Uterus (tissue), 4 donors: ENCODE data around the gene NDNF. TPM values are rescaled to one million over a fixed set of nuclear protein-coding genes. Genes with fewer than 3 reads are reported as not detected.

ENCODE experiments used
- DNase-seq, 2 donors: peaks; one replicate each; pipeline ENCODE4 v3.0.0-alpha.2; 2019 to 2020
- H3K27ac ChIP-seq, 2 donors: fragments of 200-600 bp; sonication (generic); 1 replicate in 1 of 2; 2 replicates in 1 of 2; pipeline ENCODE4 v1.5.1; 2016 to 2018
- H3K27me3 ChIP-seq, 2 donors: fragments of 200-600 bp; sonication (generic); one replicate each; pipeline ENCODE4 v1.5.1; 2018 to 2019; ENCODE audit warnings: control low read depth in 1 of 2
- H3K36me3 ChIP-seq, 2 donors: fragments of 200-600 bp; sonication (generic); one replicate each; pipeline ENCODE4 v1.5.1; 2019; ENCODE audit warnings: control low read depth in 1 of 2
- H3K4me1 ChIP-seq, 2 donors: fragments of 200-600 bp; sonication (generic); one replicate each; pipeline ENCODE4 v1.5.1; 2018 to 2019; ENCODE audit warnings: control low read depth in 1 of 2
- H3K4me3 ChIP-seq, 2 donors: fragments of 200-600 bp; sonication (generic); 1 replicate in 1 of 2; 2 replicates in 1 of 2; pipeline ENCODE4 v1.5.1; 2018 to 2019; ENCODE audit warnings: mild to moderate bottlenecking in 1 of 2
- H3K9me3 ChIP-seq, 2 donors: fragments of 200-600 bp; sonication (generic); one replicate each; pipeline ENCODE4 v1.5.1; 2019; ENCODE audit warnings: control low read depth in 1 of 2
- POLR2A ChIP-seq, 2 donors: fragments of 450-650 bp; IDR thresholded peaks; one replicate each; pipeline ENCODE4 v1.6.1; 2016; ENCODE audit warnings: antibody characterized with exemption in 2 of 2, mild to moderate bottlenecking in 1 of 2, moderate library complexity in 1 of 2
- intact Hi-C: fragments of 100-400 bp; cut with DNase I; formaldehyde crosslinking; loops from one replicate; pipeline ENCODE4 v1.15.1; 2023; ENCODE audit warnings: low total_unique reads
- total RNA-seq, 4 donors: library from RNA; depleted of rRNA in 3 of 4; stranded (reverse); fragments of >200 nt in 3 of 4; gene quantifications; one replicate each; pipeline versions ENCODE4 v1.1.0 to v1.2.4, GENCODE V29; 2014 to 2023
- TF ChIP-seq, protein P1 (sequence below), 4 experiments: fragments of 200-600 bp in 2 of 4; fragments of 450-650 bp in 2 of 4; sonication (generic) in 2 of 4; IDR thresholded peaks; one replicate each; pipeline ENCODE4 v1.5.1; 2016 to 2019; ENCODE audit warnings: antibody characterized with exemption in 4 of 4, mild to moderate bottlenecking in 2 of 4, moderate library complexity in 1 of 4
- donor health status: DM: yes; HTN: yes; CAD: no.

NDNF gene
- total RNA-seq, 4 donors from 2014 or later, result 1.5 to 10.9 (median 8.0) TPM

- H3K4me3 ChIP-seq, result no peak overlapping the region
- intact Hi-C loops, result no loop called here
- no peaks in the 10 kb centered on the region for H3K4me1 ChIP-seq
- H3K27ac ChIP-seq, result no peak overlapping the region
- no peaks in the 10 kb centered on the region for H3K36me3 ChIP-seq
- DNase-seq, result no peak
- no peaks in the 10 kb centered on the region for H3K9me3 ChIP-seq
- no peaks in the 10 kb centered on the region for H3K27me3 ChIP-seq
- TF ChIP-seq POLR2A (IDR thresholded peaks at IDR 0.05), result no peak
- TF ChIP-seq, protein P1, sequence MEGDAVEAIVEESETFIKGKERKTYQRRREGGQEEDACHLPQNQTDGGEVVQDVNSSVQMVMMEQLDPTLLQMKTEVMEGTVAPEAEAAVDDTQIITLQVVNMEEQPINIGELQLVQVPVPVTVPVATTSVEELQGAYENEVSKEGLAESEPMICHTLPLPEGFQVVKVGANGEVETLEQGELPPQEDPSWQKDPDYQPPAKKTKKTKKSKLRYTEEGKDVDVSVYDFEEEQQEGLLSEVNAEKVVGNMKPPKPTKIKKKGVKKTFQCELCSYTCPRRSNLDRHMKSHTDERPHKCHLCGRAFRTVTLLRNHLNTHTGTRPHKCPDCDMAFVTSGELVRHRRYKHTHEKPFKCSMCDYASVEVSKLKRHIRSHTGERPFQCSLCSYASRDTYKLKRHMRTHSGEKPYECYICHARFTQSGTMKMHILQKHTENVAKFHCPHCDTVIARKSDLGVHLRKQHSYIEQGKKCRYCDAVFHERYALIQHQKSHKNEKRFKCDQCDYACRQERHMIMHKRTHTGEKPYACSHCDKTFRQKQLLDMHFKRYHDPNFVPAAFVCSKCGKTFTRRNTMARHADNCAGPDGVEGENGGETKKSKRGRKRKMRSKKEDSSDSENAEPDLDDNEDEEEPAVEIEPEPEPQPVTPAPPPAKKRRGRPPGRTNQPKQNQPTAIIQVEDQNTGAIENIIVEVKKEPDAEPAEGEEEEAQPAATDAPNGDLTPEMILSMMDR (IDR thresholded peaks at IDR 0.05), result no peak
Observed at GRCh38 chr4:121026034-121026433, 46.3 kb downstream of the NDNF start.

DNA sequence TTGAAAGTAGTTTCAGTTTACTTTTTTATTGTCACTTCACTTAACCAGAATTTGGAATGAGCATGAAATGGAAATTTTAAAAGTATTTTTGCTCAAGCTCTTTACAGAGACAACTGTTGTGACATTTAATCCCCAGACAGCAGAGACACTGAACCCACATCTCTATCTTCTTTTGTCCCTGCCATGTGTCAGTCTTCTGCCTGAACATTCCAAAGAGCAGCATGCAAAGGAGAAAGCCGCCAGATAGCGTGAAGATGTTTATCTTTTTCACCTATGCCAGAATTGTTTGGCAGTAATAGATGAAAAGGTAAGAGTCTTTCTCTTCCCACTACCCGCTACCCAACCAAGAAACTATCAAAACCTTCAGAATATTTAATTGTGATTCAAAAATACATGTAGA, 46.8 kb downstream of the NDNF start:
- no peaks in the 10 kb centered on the region for H3K36me3 ChIP-seq
- H3K27ac ChIP-seq, result no peak overlapping the region
- no peaks in the 10 kb centered on the region for H3K9me3 ChIP-seq
- TF ChIP-seq, protein P1 (IDR thresholded peaks at IDR 0.05), result no peak
- no peak for TF ChIP-seq POLR2A (IDR thresholded peaks at IDR 0.05)
- DNase-seq, result no peak
- intact Hi-C loops, result no loop called here
- H3K27me3 ChIP-seq, result no peaks in the 10 kb centered on the region
- no peak overlapping the region for H3K4me3 ChIP-seq
- H3K4me1 ChIP-seq, result no peaks in the 10 kb centered on the region

GRCh38 chr4:121018543-121018942, 53.8 kb downstream of the NDNF start:
- no peaks in the 10 kb centered on the region for H3K36me3 ChIP-seq
- H3K27ac ChIP-seq, result no peak overlapping the region
- H3K27me3 ChIP-seq, result no peaks in the 10 kb centered on the region
- TF ChIP-seq POLR2A (IDR thresholded peaks at IDR 0.05), result no peak
- TF ChIP-seq, protein P1 (IDR thresholded peaks at IDR 0.05), result no peak
- intact Hi-C loops, result no loop called here
- no peaks in the 10 kb centered on the region for H3K4me1 ChIP-seq
- no peak overlapping the region for H3K4me3 ChIP-seq
- DNase-seq, result no peak
- H3K9me3 ChIP-seq, result no peaks in the 10 kb centered on the region

DNA sequence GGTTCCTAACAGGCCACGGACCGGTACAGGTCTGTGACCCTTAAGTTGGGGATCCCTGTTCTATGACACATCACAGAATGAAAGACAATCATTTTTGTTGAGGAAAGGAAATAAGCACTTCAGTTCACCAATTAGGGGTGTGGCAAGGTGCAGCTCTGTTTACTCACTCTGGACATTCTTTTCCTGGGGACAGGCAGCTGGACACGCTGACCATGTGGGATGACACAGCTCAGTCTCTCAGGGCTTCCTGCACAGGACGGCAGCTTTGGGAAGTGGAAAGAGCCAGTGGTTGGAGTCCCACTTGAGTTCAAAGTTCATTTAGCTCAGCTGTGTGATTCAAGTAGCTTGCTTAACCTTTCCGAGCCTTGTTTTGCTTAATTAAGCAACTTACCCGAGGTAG, 55.7 kb downstream of the NDNF start:
- no peaks in the 10 kb centered on the region for H3K9me3 ChIP-seq
- intact Hi-C loops, result no loop called here
- no peaks in the 10 kb centered on the region for H3K27me3 ChIP-seq
- no peak overlapping the region for H3K27ac ChIP-seq
- H3K36me3 ChIP-seq, result no peaks in the 10 kb centered on the region
- TF ChIP-seq, protein P1 (IDR thresholded peaks at IDR 0.05), result no peak
- TF ChIP-seq POLR2A (IDR thresholded peaks at IDR 0.05), result no peak
- no peak for DNase-seq
- no peak overlapping the region for H3K4me3 ChIP-seq
- H3K4me1 ChIP-seq, result no peaks in the 10 kb centered on the region

DNA sequence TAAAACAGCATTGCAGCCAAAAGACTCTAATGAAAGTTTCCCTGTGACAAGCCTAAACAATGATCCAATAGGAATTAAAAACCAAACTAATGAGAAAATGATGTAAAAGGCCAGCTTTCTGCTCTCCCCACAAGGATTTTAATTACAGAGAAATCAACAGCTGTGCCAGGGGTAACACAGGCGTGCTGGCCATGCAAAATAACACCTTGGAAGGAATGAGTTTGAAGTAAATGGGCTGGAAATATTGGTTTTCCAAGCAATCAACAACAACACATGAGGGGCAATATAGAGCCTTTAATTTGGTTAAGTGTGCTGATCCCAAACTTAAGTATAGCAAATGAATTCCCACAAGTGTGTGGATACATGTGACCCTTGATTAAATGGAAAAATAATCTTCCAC, 56.9 kb downstream of the NDNF start:
- no peak overlapping the region for H3K27ac ChIP-seq
- no peak for DNase-seq
- no peaks in the 10 kb centered on the region for H3K36me3 ChIP-seq
- intact Hi-C loops, result no loop called here
- no peaks in the 10 kb centered on the region for H3K27me3 ChIP-seq
- no peaks in the 10 kb centered on the region for H3K9me3 ChIP-seq
- H3K4me3 ChIP-seq, result no peak overlapping the region
- TF ChIP-seq, protein P1 (IDR thresholded peaks at IDR 0.05), result no peak
- TF ChIP-seq POLR2A (IDR thresholded peaks at IDR 0.05), result no peak
- no peaks in the 10 kb centered on the region for H3K4me1 ChIP-seq
